Measurements from ENCODE around the gene C11orf65.

GRCh38 chr11:108483163-108483562 lies 15.8 kb upstream of the C11orf65 start:
- TF ChIP-seq YY1 (IDR thresholded peaks at IDR 0.05; ENCODE audit: insufficient read depth, insufficient read length) (no peak), ZNF274 (IDR thresholded peaks at IDR 0.05; ENCODE audit: low read depth, low read length) (no peak), SUZ12 (IDR thresholded peaks at IDR 0.05; ENCODE audit: extremely low read depth, insufficient read depth, insufficient read length) (no peak)
